H1 (cell line): ENCODE data around the gene PRRX2.

Experiments
- CHD1 ChIP-seq: IDR thresholded peaks from 2 replicates; pipeline ENCODE4 v1.6.1; 2012; ENCODE audit warnings: low read depth, low read length, improper control_type of control experiment
- CREB1 ChIP-seq: IDR thresholded peaks from 2 replicates; pipeline ENCODE4 v1.6.1; 2012; ENCODE audit warnings: inconsistent platforms
- CTCF ChIP-seq, 3 experiments: IDR thresholded peaks; 1 replicate in 2 of 3; 2 replicates in 1 of 3; pipeline versions ENCODE4 v1.5.1 to v1.6.1; 2011; ENCODE audit warnings: low read length in 3 of 3, mild to moderate bottlenecking in 3 of 3, inconsistent platforms in 2 of 3, low read depth in 1 of 3, moderate library complexity in 1 of 3; ENCODE audit not compliant: insufficient read depth in 1 of 3; ENCODE audit errors: control extremely low read depth in 1 of 3
- EZH2 ChIP-seq: fragments of 200-600 bp; sonication (generic); IDR thresholded peaks from 2 replicates; pipeline ENCODE4 v1.7.1; 2012; ENCODE audit warnings: low read depth, mild to moderate bottlenecking, moderate library complexity, low read length, inconsistent platforms; ENCODE audit not compliant: severe bottlenecking
- HDAC6 ChIP-seq: IDR thresholded peaks from one replicate; pipeline ENCODE4 v1.7.1; 2012; ENCODE audit warnings: low read depth, mild to moderate bottlenecking, inconsistent platforms, low read length, moderate library complexity
- JUN ChIP-seq: IDR thresholded peaks from 2 replicates; pipeline ENCODE4 v1.6.1; 2011; ENCODE audit warnings: low read depth, mild to moderate bottlenecking, improper control_type of control experiment, low read length
- MAFK ChIP-seq: IDR thresholded peaks from 2 replicates; pipeline ENCODE4 v1.6.1; 2012; ENCODE audit warnings: low read depth, mild to moderate bottlenecking, improper control_type of control experiment, low read length
- MAX ChIP-seq: IDR thresholded peaks from 2 replicates; pipeline ENCODE4 v1.6.1; 2012; ENCODE audit warnings: inconsistent platforms
- POLR2A ChIP-seq, 2 experiments: IDR thresholded peaks; 1 replicate in 1 of 2; 2 replicates in 1 of 2; pipeline ENCODE4 v1.6.1; 2011; ENCODE audit warnings: low read depth in 2 of 2, low read length in 2 of 2, mild to moderate bottlenecking in 2 of 2; ENCODE audit errors: control extremely low read depth in 1 of 2
- RNF2 ChIP-seq: fragments of 200-900, 300-1000 bp; sonication (generic); IDR thresholded peaks from 2 replicates; pipeline ENCODE4 v1.7.1; 2016; ENCODE audit warnings: borderline replicate concordance, low read depth, mild to moderate bottlenecking, antibody characterized with exemption, low read length; ENCODE audit not compliant: poor library complexity, severe bottlenecking; ENCODE audit errors: missing control alignments
- SIX5 ChIP-seq: IDR thresholded peaks from 2 replicates; pipeline ENCODE4 v1.6.1; 2011; ENCODE audit warnings: mild to moderate bottlenecking, low read depth, low read length
- SUZ12 ChIP-seq: fragments of 200-600 bp; sonication (generic); IDR thresholded peaks from 2 replicates; pipeline ENCODE4 v1.6.1; 2012; ENCODE audit warnings: mild to moderate bottlenecking, inconsistent platforms, low read length, moderate library complexity, mixed read lengths
- YY1 ChIP-seq: IDR thresholded peaks from 2 replicates; pipeline ENCODE4 v1.6.1; 2011; ENCODE audit warnings: low read depth, mild to moderate bottlenecking, low read length

GRCh38 chr9:129709438-129710168 lies 44.2 kb downstream of the PRRX2 start:
- TF ChIP-seq POLR2A (IDR thresholded peaks at IDR 0.05; ENCODE audit: control extremely low read depth in 1 of 2, low read depth in 2 of 2, low read length in 2 of 2) (no peak), CTCF (IDR thresholded peaks at IDR 0.05; ENCODE audit: control extremely low read depth in 1 of 3, insufficient read depth in 1 of 3, low read depth in 1 of 3, low read length in 3 of 3) (no peak), MAX (no peak), CREB1 (no peak), SIX5 (no peak), HDAC6 (no peak), EZH2 (no peak), MAFK (no peak), SUZ12 (no peak), YY1 (no peak), CHD1 (no peak), JUN (no peak), RNF2 (no peak)
